ENCODE results near the gene DENND4A.

The DENND4A gene

DNA sequence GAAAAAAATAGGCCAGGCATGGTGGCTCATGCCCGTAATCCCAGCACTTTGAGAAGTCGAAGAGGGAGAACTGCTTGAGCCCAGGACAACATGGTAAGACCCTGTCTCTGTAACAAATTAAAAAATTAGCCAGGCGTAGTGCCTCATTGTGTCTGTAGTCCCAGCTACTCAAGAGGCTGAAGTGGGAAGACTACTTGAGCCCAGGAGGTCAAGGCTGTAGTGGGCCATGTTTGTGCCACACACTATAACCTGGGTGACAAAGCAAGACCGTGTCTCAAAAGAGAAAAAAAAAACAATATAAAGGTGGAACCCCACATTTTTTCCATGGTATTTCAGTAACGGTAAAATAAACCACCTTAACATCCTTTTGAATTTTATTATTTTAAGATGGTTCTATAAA, 69.9 kb downstream of the DENND4A start:
- no peak overlapping the region for H3K4me3 ChIP-seq (ENCODE audit: low read depth, low read length)
- TF ChIP-seq, protein P1, sequence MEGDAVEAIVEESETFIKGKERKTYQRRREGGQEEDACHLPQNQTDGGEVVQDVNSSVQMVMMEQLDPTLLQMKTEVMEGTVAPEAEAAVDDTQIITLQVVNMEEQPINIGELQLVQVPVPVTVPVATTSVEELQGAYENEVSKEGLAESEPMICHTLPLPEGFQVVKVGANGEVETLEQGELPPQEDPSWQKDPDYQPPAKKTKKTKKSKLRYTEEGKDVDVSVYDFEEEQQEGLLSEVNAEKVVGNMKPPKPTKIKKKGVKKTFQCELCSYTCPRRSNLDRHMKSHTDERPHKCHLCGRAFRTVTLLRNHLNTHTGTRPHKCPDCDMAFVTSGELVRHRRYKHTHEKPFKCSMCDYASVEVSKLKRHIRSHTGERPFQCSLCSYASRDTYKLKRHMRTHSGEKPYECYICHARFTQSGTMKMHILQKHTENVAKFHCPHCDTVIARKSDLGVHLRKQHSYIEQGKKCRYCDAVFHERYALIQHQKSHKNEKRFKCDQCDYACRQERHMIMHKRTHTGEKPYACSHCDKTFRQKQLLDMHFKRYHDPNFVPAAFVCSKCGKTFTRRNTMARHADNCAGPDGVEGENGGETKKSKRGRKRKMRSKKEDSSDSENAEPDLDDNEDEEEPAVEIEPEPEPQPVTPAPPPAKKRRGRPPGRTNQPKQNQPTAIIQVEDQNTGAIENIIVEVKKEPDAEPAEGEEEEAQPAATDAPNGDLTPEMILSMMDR (conservative IDR thresholded peaks at IDR 0.05; ENCODE audit: low read depth, low read length): no peak
- no peak for DNase-seq (ENCODE audit: low read depth)

- no peak for DNase-seq (ENCODE audit: low read depth)
- TF ChIP-seq, protein P1 (conservative IDR thresholded peaks at IDR 0.05; ENCODE audit: low read depth, low read length): no peak
- H3K4me3 ChIP-seq (ENCODE audit: low read depth, low read length): no peak overlapping the region
These were observed 79.7 kb downstream of the DENND4A start for GRCh38 chr15:65712415-65712814.

DNA sequence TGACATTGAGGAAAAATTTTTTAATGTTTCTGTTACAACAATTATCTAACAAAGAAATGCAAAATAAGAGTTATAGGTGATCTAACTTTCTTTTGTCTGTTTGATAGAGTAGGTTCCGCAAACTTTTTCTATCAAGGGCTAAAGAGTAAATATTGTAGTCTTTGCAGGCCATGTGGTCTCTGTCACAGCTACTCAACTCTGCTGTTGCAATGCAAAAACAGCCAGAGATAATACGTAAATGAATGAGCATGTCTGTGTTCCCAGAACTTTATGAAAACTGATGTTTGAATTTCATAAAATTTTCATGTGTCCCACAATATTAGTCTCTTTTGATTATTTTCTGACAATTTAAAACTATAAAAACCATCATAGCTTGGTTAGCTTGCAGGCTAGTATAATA, 97.0 kb downstream of the DENND4A start:
- no peak for DNase-seq (ENCODE audit: low read depth)
- H3K4me3 ChIP-seq (ENCODE audit: low read depth, low read length): no peak overlapping the region
- TF ChIP-seq, protein P1 (conservative IDR thresholded peaks at IDR 0.05; ENCODE audit: low read depth, low read length): no peak

GRCh38 chr15:65690778-65691177, 101.3 kb downstream of the DENND4A start:
- peak; percentile 12 for DNase-seq (ENCODE audit: low read depth)
- TF ChIP-seq, protein P1 (conservative IDR thresholded peaks at IDR 0.05; ENCODE audit: low read depth, low read length): no peak
- no peak overlapping the region for H3K4me3 ChIP-seq (ENCODE audit: low read depth, low read length)

- TF ChIP-seq, protein P1 (conservative IDR thresholded peaks at IDR 0.05; ENCODE audit: low read depth, low read length): no peak
These were observed 101.9 kb downstream of the DENND4A start for GRCh38 chr15:65690173-65690572.

GRCh38 chr15:65688462-65688861, 103.6 kb downstream of the DENND4A start:
- TF ChIP-seq, protein P1 (conservative IDR thresholded peaks at IDR 0.05; ENCODE audit: low read depth, low read length): no peak
- DNase-seq (ENCODE audit: low read depth): no peak
- H3K4me3 ChIP-seq (ENCODE audit: low read depth, low read length): no peak overlapping the region

More at GRCh38 chr15:65690173-65690572, 101.9 kb downstream of the DENND4A start:
- no peak for DNase-seq (ENCODE audit: low read depth)
- no peak overlapping the region for H3K4me3 ChIP-seq (ENCODE audit: low read depth, low read length)

- no peak for DNase-seq (ENCODE audit: low read depth)
- TF ChIP-seq, protein P1 (conservative IDR thresholded peaks at IDR 0.05; ENCODE audit: low read depth, low read length): no peak
- H3K4me3 ChIP-seq (ENCODE audit: low read depth, low read length): no peak overlapping the region
These were observed 109.6 kb downstream of the DENND4A start for GRCh38 chr15:65682404-65682911.

Data from choroid plexus epithelial cell (primary cell).